Subcutaneous abdominal adipose tissue (tissue), 5 donors: ENCODE results near the gene SLC22A23.

Source experiments
- H3K27ac ChIP-seq: one replicate; pipeline ENCODE4 v1.7.0; 2013; ENCODE audit warnings: low read depth, mild to moderate bottlenecking, inconsistent platforms, low read length, moderate library complexity
- H3K27me3 ChIP-seq, 5 donors: one replicate each; pipeline ENCODE4 v1.7.0; 2013; ENCODE audit warnings: low read length in 5 of 5, inconsistent platforms in 1 of 5; ENCODE audit not compliant: control insufficient read depth in 5 of 5, insufficient read depth in 4 of 5
- H3K36me3 ChIP-seq, 5 donors: one replicate each; pipeline ENCODE4 v1.7.0; 2013; ENCODE audit warnings: low read length in 5 of 5; ENCODE audit not compliant: control insufficient read depth in 5 of 5, insufficient read depth in 5 of 5
- H3K4me1 ChIP-seq, 5 donors: one replicate each; pipeline ENCODE4 v1.7.0; 2013; ENCODE audit warnings: low read length in 5 of 5, mild to moderate bottlenecking in 3 of 5, moderate library complexity in 1 of 5; ENCODE audit not compliant: control insufficient read depth in 5 of 5, insufficient read depth in 5 of 5
- H3K4me3 ChIP-seq, 5 donors: one replicate each; pipeline ENCODE4 v1.7.0; 2013; ENCODE audit warnings: low read length in 5 of 5, low read depth in 1 of 5
- H3K9ac ChIP-seq, 5 donors: one replicate each; pipeline ENCODE4 v1.7.0; 2013; ENCODE audit warnings: low read length in 5 of 5, mild to moderate bottlenecking in 4 of 5, moderate library complexity in 3 of 5
- H3K9me3 ChIP-seq, 5 donors: one replicate each; pipeline ENCODE4 v1.7.0; 2013; ENCODE audit warnings: low read length in 5 of 5; ENCODE audit not compliant: control insufficient read depth in 5 of 5
- donor health status: healthy.
- donor health status: healthy.
- donor health status: healthy.
- donor health status: healthy.
- donor health status: healthy.

Gene SLC22A23

DNA sequence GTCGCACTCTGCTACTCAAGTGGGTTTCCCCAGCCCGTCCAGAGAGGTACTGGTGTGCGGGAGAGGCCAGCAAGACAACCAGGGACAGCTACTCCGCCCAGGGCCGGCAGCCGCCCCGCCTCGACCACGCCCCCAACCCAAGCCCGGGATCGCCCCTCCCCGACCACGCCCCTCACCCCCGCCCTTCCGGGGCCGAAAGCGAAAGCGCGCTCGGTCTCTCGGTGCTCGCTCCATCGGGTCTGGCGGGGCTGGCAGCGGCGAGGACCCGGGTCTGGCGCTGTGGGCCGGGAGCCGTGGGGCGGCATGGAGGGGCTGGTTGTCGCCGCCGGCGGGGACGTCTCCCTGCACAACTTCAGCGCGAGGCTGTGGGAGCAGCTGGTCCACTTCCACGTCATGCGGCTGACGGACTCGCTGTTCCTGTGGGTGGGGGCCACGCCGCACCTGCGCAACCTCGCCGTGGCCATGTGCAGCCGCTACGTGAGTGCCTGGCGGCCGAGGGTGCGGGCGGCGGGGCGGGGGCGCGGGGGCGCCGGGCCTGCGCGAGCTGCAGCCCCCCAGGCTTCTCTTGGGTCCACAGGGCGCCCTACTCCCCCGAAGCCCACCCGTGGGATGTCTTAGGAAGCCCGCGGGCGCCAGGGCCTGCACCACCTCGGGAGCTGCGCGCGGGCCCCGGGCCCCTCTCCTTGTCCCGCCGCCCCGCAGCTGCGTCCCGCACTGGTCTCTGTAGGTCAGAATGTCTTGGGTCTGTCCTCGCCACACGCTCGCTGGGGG, 197.9 kb downstream of the SLC22A23 start, which contains the start of gene PSMG4:
Gene PSMG4 (plus strand): TSS at position 228 of the 771 bp plus-strand sequence. CDS start 76 bp downstream, at position 304.
- H3K9ac ChIP-seq, result peak within 1 kb of the TSS in 4 of 5 donors; percentile 48 to 83 (median 74)
- no peaks in the 10 kb centered on the region for H3K9me3 ChIP-seq
- peak within 1 kb of the TSS; percentile 62 for H3K27ac ChIP-seq
- peaks cover 0 to 36% (median 31%) of the 10 kb centered on the region in 5 donors for H3K4me1 ChIP-seq
- H3K4me3 ChIP-seq, result peak within 1 kb of the TSS; percentile 91 to 93 (median 92)
- H3K36me3 ChIP-seq, result peaks cover 0 to 8% (median 5%) of the 10 kb centered on the region in 5 donors
- no peaks in the 10 kb centered on the region for H3K27me3 ChIP-seq

DNA sequence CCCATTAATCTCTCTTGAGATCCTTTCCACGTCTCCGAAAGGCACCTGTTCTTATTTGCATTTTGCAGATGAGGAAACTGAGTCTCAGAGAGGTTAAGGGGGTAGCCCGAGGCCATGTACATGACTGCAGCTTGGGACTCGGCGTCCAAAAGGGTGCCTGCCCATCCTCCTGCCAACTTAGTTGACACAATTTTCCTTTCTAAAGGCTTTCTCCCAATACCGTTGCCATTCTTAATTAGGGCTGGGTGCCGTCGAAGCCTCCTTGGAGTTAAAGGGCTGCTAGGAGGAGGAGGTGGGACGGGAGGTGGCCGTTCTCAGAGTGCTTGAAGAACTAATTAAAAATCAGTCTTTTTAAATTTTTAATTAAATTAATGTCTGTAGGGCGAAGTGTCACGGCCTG, 198.6 kb downstream of the SLC22A23 start:
- Histone ChIP-seq H3K9ac (peak overlapping the region in 3 of 5 donors; percentile 36 to 46 (median 42)), H3K4me3 (peak overlapping the region; percentile 48 to 92 (median 91)), H3K4me1 (peaks cover 0 to 33% (median 31%) of the 10 kb centered on the region in 5 donors), H3K9me3 (no peaks in the 10 kb centered on the region), H3K27ac (no peak overlapping the region), H3K27me3 (no peaks in the 10 kb centered on the region), H3K36me3 (peaks cover 0 to 1% (median 0%) of the 10 kb centered on the region in 5 donors)

- Histone ChIP-seq H3K9ac (no peak overlapping the region), H3K4me1 (peaks cover 5 to 24% (median 21%) of the 10 kb centered on the region in 5 donors), H3K36me3 (no peaks in the 10 kb centered on the region), H3K27ac (no peak overlapping the region), H3K9me3 (no peaks in the 10 kb centered on the region), H3K4me3 (no peak overlapping the region), H3K27me3 (no peaks in the 10 kb centered on the region)
Observed at GRCh38 chr6:3253597-3253961, 203.3 kb downstream of the SLC22A23 start.

DNA sequence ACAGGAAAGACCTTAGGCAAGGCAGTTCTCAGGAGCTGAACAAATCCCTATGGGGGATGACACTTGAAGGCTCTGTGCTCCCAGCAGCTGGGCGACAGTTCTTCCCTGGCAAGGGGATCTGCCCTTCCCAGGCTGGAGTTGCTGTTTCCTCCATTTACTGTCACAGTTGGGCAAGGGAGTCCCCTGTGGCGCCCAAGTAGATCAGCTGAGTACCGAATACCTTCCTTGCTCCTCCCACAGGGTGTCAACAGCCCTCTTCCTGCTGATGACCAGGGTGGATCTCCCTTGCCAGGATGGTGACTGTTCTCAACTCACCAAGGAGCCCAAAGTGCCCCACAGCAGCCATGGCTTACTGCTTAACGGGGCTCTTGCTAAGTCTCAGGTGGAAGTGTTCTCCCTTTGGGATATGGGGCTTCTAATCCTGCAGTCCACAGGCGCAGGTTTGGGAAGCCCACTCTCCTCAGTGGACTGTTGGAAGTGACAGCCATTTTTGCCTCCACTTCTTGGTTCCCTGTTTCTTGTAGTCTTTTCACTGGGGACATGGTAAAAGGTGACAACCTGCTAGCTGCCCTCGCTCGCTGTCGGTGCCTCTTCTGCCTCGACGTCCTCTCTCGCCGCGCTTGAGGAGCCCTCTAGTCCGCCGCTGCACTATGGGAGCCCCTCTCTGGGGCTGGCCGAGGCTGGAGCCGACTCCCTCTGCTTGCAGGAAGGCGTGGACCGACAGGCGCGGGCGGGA, 203.8 kb downstream of the SLC22A23 start:
- H3K4me1 ChIP-seq, result peaks cover 5 to 22% (median 22%) of the 10 kb centered on the region in 5 donors
- H3K36me3 ChIP-seq, result no peaks in the 10 kb centered on the region
- no peaks in the 10 kb centered on the region for H3K9me3 ChIP-seq
- no peak overlapping the region for H3K27ac ChIP-seq
- H3K27me3 ChIP-seq, result no peaks in the 10 kb centered on the region
- no peak overlapping the region for H3K9ac ChIP-seq
- H3K4me3 ChIP-seq, result no peak overlapping the region

DNA sequence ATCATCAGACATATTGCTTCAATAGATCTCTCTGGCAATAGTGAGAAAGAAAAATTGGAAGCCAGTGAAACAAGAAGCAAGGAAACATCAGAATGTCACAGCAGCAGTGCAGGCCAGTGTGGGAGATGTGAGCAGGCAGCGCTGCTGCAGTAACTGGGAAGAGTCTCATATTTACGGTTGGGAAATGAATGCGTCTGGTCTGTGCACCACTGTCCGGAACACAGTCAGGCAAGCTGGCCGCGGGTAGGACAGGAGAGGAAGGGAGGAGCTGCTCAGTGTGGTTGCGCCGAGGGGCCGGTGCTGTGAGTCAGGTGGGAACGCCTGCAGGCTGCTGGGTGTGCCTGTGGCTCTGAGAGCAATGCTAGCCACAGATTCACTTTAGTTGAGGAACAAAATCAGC, 204.5 kb downstream of the SLC22A23 start:
- Histone ChIP-seq H3K9ac (no peak overlapping the region), H3K4me1 (peaks cover 7 to 29% (median 28%) of the 10 kb centered on the region in 5 donors), H3K36me3 (no peaks in the 10 kb centered on the region), H3K4me3 (no peak overlapping the region), H3K9me3 (no peaks in the 10 kb centered on the region), H3K27ac (no peak overlapping the region), H3K27me3 (no peaks in the 10 kb centered on the region)

DNA sequence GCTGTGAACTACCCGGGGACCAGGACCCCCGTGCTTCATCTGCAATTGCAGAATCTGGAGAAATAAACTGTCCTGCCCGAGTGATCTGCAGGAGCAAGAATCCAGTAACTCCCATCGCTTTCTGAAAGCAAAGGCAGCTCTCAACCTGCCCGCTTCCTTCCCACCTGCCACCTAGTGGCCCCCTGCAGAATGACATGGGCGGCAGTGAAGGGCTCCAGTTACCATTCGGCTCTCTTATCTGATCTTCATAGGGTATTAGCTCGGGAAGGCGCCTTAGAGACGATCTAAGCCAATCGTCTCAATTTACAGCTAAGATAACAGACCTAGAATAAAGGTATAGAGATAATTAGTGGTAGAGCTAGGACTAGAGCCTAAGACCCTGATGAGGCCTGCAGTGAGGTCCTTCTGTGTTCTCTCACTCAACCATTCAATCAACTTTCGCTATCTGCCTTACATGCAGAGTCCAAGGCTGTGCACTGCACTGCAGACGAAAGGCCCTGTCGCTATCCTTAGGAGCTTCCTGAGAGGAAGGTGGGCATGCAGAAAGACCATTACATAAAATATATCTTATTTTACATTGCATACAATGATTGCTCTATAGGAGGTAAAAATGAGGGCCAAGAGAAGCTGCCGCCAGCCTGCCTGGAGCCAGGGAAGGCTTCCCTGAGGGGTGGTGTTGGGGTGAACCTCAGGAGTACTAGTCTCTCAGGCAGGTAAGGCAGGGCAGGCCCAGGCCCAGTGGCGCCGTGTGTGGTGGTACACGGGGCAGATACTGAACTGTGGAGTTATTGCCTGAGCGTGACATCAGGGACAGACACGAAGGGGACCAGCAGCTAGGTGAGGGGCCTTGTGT, 205.2 kb downstream of the SLC22A23 start:
- Histone ChIP-seq H3K27ac (no peak overlapping the region), H3K27me3 (no peaks in the 10 kb centered on the region), H3K9ac (no peak overlapping the region), H3K4me1 (peaks cover 8 to 32% (median 31%) of the 10 kb centered on the region in 5 donors), H3K36me3 (no peaks in the 10 kb centered on the region), H3K4me3 (peak overlapping the region; percentile 13 to 60 (median 38)), H3K9me3 (no peaks in the 10 kb centered on the region)

DNA sequence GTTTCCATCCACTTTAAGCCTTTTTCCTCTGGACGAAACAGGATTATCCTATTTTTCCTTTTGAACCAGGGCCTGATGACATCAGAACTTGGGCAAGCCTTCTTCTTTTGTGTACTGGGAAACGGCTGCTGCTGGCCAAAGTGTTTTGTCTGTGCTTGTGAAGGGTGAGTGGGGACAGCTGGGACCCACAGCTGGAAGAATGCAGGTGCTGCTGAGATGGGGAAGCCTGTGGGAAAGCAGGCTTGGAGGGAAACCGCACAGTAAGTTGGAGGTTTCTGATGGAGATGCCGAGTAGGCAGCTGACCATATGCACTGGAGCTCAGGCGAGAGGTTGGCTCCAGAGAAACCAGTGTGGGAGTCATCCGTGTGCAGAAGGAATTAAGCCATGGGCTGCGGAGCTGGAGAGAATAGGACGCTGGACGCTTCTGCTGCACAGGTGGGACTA, 206.6 kb downstream of the SLC22A23 start:
- no peaks in the 10 kb centered on the region for H3K27me3 ChIP-seq

GRCh38 chr6:3249821-3250220, 207.0 kb downstream of the SLC22A23 start:
- no peaks in the 10 kb centered on the region for H3K27me3 ChIP-seq
- no peak overlapping the region for H3K9ac ChIP-seq
- peaks cover 8 to 32% (median 31%) of the 10 kb centered on the region in 5 donors for H3K4me1 ChIP-seq
- no peak overlapping the region for H3K4me3 ChIP-seq
- H3K9me3 ChIP-seq, result no peaks in the 10 kb centered on the region
- no peak overlapping the region for H3K27ac ChIP-seq
- no peaks in the 10 kb centered on the region for H3K36me3 ChIP-seq

More for the DNA sequence above, 206.6 kb downstream of the SLC22A23 start:
- no peaks in the 10 kb centered on the region for H3K36me3 ChIP-seq
- H3K27ac ChIP-seq, result no peak overlapping the region
- no peaks in the 10 kb centered on the region for H3K9me3 ChIP-seq
- no peak overlapping the region for H3K9ac ChIP-seq
- no peak overlapping the region for H3K4me3 ChIP-seq
- peaks cover 8 to 32% (median 31%) of the 10 kb centered on the region in 5 donors for H3K4me1 ChIP-seq

DNA sequence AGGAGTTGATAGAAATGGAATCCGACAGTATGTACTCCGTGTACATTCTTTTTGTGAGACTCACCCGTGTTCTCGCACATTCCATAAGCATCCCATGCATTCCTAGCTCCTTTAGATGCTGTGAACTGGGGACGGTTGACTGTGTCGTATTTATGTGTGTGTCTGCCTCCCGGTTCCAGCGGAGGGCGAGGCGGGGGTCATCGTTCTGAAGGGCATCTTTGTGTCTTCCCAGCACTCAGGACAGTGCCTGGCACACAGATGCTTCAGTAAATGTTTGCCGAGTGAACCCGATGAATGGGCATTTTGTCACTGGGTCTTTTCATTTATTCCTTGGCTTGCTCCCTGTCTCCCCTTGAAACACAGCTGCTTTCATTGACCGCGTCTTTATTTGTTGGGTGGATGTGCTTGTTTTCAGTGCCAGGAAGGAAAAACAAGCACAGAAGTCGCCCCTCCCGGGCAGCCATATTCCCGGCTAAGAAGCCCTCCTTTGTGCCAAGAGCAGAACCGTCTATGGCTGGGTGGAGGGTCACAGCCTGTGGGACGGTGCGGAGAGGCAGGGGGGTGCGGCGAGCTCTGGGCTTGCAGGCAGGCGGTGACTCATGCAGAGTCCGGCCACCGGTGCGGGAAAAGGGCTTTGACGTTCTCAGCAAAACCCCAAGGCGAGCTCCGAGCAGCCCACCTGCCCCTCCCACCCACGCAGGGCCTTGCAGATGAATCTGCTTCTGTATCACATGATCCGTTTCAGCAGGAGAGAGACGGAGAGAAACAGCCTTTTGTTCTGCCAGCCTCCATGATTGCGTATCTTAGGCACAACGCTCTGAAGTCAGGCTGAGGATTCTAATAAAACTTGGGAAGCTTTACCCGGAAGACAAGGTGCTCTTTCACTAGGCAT, 209.3 kb downstream of the SLC22A23 start:
- peak overlapping the region in 3 of 5 donors; percentile 39 to 65 (median 58) for H3K9ac ChIP-seq
- H3K4me1 ChIP-seq, result peaks cover 8 to 32% (median 31%) of the 10 kb centered on the region in 5 donors
- no peaks in the 10 kb centered on the region for H3K9me3 ChIP-seq
- H3K36me3 ChIP-seq, result no peaks in the 10 kb centered on the region
- no peak overlapping the region for H3K27ac ChIP-seq
- H3K4me3 ChIP-seq, result peak overlapping the region; percentile 54 to 75 (median 62)
- H3K27me3 ChIP-seq, result no peaks in the 10 kb centered on the region
